Skeletal muscle tissue (tissue), 4 donors: ENCODE results near the gene GRAMD1C. TPM values are rescaled to one million over a fixed set of nuclear protein-coding genes. Genes with fewer than 3 reads are reported as not detected.
"Not testable (repeated sequence)": the region's sequence is repeated elsewhere in the genome, so short reads cannot be mapped to it uniquely, and the experiment has no call there.

Experiments used
- H3K27ac ChIP-seq: one replicate; pipeline ENCODE4 v1.7.0; 2013; ENCODE audit warnings: mild to moderate bottlenecking, low read depth, low read length, inconsistent platforms
- H3K27me3 ChIP-seq, 3 donors: one replicate each; pipeline ENCODE4 v1.7.0; 2013; ENCODE audit warnings: low read length in 3 of 3; ENCODE audit not compliant: control insufficient read depth in 3 of 3, insufficient read depth in 3 of 3
- H3K36me3 ChIP-seq, 3 donors: one replicate each; pipeline ENCODE4 v1.7.0; 2013; ENCODE audit warnings: low read length in 3 of 3; ENCODE audit not compliant: control insufficient read depth in 3 of 3, insufficient read depth in 3 of 3
- H3K4me1 ChIP-seq, 3 donors: one replicate each; pipeline ENCODE4 v1.7.0; 2013; ENCODE audit warnings: low read length in 3 of 3, mild to moderate bottlenecking in 3 of 3; ENCODE audit not compliant: control insufficient read depth in 3 of 3, insufficient read depth in 3 of 3
- H3K4me3 ChIP-seq, 3 donors: one replicate each; pipeline ENCODE4 v1.7.0; 2013; ENCODE audit warnings: low read length in 3 of 3
- H3K9ac ChIP-seq, 3 donors: one replicate each; pipeline ENCODE4 v1.7.0; 2013; ENCODE audit warnings: low read length in 3 of 3, mild to moderate bottlenecking in 3 of 3, moderate library complexity in 2 of 3, low read depth in 1 of 3
- H3K9me3 ChIP-seq, 3 donors: one replicate each; pipeline ENCODE4 v1.7.0; 2013; ENCODE audit warnings: low read length in 3 of 3; ENCODE audit not compliant: control insufficient read depth in 3 of 3
- total RNA-seq: library from RNA; depleted of rRNA; stranded (reverse); fragments of >200 nt; gene quantifications from one replicate; pipeline ENCODE4 v1.2.3, GENCODE V29; 2014
- donor health status: Osteomylitis.

GRAMD1C gene
- total RNA-seq, 1 donor from 2014 or later, result 1.6 TPM

DNA sequence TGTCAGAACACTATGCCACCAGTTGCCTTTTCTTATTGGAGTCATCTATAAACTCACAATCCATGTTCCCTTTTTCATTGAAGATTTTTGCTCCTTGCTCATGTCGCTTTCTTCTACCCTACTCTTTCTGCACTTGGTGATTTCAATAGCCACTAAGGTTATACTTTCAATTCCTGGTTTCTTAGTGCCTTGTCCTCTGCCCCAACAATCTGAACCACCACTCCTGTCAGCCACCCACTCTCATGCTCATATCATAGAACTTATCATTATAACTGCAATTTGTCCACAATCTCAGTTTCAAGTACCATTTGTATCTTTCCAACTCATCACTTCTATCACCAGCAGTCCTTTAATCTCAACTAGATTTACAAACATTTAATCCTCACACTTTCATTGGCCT lies 10.0 kb upstream of the GRAMD1C start:
- Histone ChIP-seq H3K4me1 (no peaks in the 10 kb centered on the region), H3K9me3 (no peaks in the 10 kb centered on the region), H3K9ac (no peak overlapping the region), H3K27me3 (no peaks in the 10 kb centered on the region), H3K36me3 (no peaks in the 10 kb centered on the region), H3K27ac (no peak overlapping the region), H3K4me3 (no peak overlapping the region)

DNA sequence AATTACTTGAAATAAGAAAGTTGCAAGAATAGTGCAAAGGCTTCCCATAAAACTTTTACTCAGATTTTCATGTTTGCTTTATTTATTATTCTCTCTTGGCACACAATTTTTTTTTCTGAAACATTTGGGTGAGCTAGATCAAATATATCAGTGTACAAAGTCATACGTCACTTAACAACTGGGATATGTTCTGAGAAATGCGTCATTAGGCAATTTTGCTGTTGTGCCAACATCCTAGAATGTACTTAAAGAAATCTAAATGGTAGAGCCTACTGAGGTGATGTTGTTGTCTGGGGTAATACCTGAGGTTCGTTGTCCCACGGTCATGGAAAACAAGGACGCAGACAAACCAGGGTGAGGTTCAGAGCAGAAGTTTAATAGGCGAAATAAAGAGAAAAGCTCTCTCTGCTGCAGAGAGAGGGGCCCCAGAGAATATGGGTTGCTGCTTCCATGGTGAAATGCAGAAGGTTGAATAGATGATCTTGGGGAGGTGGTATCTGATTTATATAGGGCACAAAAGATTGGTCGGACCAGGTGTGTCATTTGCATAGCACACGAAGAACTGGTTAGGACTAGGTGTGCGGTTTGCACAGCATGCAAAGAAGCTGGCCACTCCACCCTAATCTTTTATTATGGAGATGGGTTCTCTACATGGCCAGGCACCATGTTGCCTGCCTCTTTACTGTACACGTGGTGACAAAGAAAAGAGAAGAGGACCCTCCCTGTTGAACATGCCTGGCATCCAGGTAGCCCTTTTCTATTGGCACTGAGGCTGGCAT lies 8.8 kb upstream of the GRAMD1C start:
- Histone ChIP-seq H3K4me3 (no peak overlapping the region), H3K36me3 (no peaks in the 10 kb centered on the region), H3K9me3 (no peaks in the 10 kb centered on the region), H3K27me3 (no peaks in the 10 kb centered on the region), H3K9ac (no peak overlapping the region), H3K27ac (no peak overlapping the region), H3K4me1 (no peaks in the 10 kb centered on the region)

DNA sequence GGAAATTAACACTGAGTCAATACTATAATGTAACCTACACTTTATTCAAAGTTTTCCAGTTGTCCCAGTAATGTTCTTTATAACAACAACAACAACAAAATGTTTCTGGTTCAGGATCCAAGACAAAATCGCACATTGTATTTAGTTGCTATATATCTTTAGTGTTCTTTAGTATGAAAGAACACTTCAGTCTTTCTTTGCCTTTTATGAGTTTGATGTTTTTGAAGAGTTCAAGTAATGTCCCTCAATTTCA lies 7.6 kb upstream of the GRAMD1C start:
- H3K4me3 ChIP-seq, result no peak overlapping the region
- no peaks in the 10 kb centered on the region for H3K9me3 ChIP-seq
- H3K9ac ChIP-seq, result no peak overlapping the region
- H3K36me3 ChIP-seq, result no peaks in the 10 kb centered on the region
- H3K4me1 ChIP-seq, result no peaks in the 10 kb centered on the region
- no peak overlapping the region for H3K27ac ChIP-seq
- H3K27me3 ChIP-seq, result no peaks in the 10 kb centered on the region

DNA sequence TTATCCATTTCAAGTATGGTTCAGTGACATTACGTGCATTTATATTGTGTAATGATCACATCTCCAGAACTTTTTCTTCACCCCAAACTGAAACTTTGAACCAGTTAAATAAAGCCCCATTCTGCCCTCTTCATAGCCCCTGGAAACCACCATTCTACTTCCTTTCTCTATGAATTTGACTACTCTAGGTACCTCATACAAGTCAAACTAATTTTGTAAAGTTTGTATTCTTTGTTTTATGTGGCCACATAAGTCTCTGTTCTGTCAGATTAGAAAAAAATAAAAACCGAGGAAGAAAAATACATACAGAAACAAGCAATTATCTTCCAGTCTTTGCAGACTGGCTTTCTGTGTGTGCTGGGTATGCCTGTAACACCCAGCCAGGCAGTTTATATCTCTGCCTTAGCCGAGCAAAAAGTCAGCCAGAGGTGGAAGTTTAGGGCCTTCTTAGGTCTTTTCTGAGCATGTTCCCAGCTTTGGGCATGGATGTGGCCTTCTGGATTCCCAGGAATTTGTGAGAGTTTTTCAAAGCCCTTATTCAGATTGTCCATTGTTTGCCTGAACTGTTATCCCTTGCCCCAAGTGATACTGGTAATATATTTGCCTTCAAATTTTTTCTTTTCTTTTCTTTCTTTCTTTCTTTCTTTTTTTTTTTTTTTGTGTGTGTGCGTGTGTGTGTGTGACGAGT lies 6.0 kb upstream of the GRAMD1C start:
- H3K9me3 ChIP-seq, result no peaks in the 10 kb centered on the region
- no peaks in the 10 kb centered on the region for H3K36me3 ChIP-seq
- H3K27me3 ChIP-seq, result no peaks in the 10 kb centered on the region
- no peaks in the 10 kb centered on the region for H3K4me1 ChIP-seq
- H3K4me3 ChIP-seq, result no peak overlapping the region
- H3K9ac ChIP-seq, result no peak overlapping the region
- H3K27ac ChIP-seq, result no peak overlapping the region

DNA sequence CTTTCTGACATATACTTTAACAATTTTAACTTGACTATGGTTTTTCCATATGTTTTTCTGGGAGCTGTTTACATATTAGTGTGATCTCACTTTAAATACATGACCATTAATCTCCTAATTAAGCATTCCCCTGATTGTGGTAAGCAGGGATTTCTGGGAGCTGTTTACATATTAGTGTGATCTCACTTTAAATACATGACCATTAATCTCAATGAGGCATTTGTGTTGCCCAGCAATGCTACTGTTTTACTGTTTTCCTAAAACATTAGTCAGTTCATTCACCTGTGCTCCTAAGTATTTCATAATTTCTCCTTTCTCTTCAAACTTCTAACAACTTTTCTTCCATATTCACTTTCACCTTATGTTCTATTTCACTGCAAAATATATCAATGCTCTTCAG lies 3.6 kb upstream of the GRAMD1C start:
- H3K4me1 ChIP-seq, result peaks cover 4 to 6% (median 4%) of the 10 kb centered on the region in 3 donors
- H3K4me3 ChIP-seq, result no peak overlapping the region
- H3K9me3 ChIP-seq, result no peaks in the 10 kb centered on the region
- no peaks in the 10 kb centered on the region for H3K27me3 ChIP-seq
- no peak overlapping the region for H3K9ac ChIP-seq
- no peak overlapping the region for H3K27ac ChIP-seq
- H3K36me3 ChIP-seq, result no peaks in the 10 kb centered on the region

DNA sequence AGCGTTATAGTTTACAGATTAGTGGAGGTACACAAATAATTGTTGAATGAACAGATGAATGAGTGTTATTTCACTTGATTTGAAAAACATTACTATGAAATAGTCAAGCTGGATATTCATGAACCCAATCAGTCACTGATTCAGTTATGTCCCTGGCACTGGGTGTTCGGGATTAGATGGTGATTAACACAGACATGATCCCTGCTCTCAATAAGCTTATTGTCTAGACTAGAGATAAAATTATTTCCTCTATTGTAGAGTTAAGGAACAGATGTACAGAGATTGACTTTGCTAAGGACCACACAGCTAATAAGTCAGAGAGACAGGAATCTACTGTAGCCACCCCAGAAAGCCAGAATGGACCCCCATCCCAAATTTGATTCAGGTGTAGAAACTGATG lies 963 bp downstream of the GRAMD1C start:
- Histone ChIP-seq H3K9me3 (no peaks in the 10 kb centered on the region), H3K9ac (no peak overlapping the region), H3K4me1 (peaks cover 4 to 6% (median 4%) of the 10 kb centered on the region in 3 donors), H3K4me3 (peak overlapping the region in 2 of 3 donors; percentile 66 to 78), H3K36me3 (no peaks in the 10 kb centered on the region), H3K27ac (no peak overlapping the region), H3K27me3 (no peaks in the 10 kb centered on the region)

DNA sequence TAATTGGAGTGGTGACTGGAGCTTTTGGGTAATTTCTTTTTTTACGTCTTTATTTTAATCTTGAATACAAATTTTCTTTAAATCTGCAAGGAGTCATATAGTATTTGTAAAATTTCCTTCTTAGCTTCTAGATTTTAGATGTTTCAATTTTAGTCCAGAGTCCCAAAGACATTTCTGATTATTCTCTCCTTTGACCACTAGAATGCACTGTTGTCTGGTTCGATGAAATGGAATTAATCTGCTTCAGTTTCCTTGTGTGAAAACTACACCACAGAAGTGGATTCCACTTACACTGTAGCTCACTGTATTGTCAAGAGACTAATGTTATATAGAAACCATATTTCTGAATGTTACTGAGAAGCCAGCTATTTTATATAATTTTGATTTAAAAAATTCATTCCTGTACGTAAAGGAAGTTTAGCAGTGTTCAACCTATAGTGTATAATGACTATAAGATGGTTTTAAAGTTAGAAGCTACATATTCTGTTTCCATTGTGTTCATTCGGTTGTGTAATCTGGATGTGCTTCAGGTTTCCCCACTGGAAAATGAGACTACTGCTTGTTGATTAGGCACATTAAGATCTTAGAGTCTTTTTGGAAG lies 6.1 kb downstream of the GRAMD1C start:
- Histone ChIP-seq H3K4me1 (no peaks in the 10 kb centered on the region), H3K9ac (no peak overlapping the region), H3K27ac (no peak overlapping the region), H3K9me3 (no peaks in the 10 kb centered on the region), H3K4me3 (no peak overlapping the region), H3K27me3 (no peaks in the 10 kb centered on the region), H3K36me3 (no peaks in the 10 kb centered on the region)

DNA sequence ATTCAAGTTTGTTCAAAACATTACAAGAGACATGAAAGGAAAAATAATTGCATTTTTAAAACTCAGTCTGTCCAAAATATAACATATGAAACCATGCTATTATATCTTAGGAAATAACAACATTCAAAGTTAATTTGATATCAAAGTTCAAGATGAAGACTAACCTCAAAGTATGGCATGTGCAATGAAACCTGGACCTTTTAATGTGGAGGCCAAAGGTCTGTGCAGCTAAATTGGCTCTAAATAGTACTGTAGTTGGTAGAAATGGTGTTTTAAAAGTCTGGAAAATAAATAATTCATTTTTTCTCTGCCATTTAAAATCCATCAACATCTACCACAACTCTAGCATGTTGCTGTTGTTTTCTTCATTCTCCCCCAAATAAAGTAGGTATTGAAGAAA lies 8.7 kb downstream of the GRAMD1C start:
- Histone ChIP-seq H3K27me3 (no peaks in the 10 kb centered on the region), H3K9ac (no peak overlapping the region), H3K27ac (no peak overlapping the region)

DNA sequence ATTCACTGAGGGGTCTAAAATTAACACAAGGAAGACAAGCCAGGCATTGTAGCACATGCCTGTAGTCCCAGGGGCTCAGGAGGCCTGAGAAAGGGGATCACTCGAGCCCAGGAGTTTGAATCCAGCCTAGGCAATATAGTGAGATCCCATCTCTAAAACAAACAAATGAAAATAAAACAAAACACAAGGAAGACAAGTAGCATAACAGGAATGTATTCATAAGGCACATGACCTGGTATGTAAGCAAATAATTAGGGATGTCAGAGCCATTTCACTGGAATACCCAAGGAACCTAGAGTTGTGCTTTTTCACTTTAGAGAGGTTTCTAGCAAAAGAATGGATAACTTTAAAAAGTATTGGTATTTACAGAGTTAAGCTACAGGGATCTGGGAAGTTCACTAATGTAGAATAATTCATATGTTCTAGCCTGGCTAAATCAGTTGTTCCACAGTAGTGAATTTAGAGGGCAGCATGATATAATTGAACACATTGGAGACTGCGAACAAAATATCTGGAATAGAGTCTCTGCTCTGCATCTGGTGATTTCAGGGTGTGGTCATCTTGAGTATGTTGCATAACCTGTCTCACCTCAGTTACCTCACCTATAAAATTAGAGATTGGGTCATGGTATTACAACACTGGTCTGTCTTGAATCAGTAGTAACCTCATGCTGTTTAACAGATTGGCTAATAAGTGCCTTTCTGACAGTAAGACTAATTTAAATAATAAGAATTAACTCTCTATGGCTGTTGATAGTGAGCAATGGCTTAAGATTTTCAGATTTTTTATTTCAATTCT lies 9.3 kb downstream of the GRAMD1C start:
- Histone ChIP-seq H3K4me3 (no peak overlapping the region), H3K4me1 (no peaks in the 10 kb centered on the region), H3K27ac (no peak overlapping the region), H3K36me3 (no peaks in the 10 kb centered on the region), H3K9me3 (no peaks in the 10 kb centered on the region), H3K9ac (no peak overlapping the region), H3K27me3 (no peaks in the 10 kb centered on the region)

More for the DNA sequence above, 8.7 kb downstream of the GRAMD1C start:
- Histone ChIP-seq H3K4me3 (no peak overlapping the region), H3K4me1 (no peaks in the 10 kb centered on the region), H3K36me3 (no peaks in the 10 kb centered on the region), H3K9me3 (no peaks in the 10 kb centered on the region)

DNA sequence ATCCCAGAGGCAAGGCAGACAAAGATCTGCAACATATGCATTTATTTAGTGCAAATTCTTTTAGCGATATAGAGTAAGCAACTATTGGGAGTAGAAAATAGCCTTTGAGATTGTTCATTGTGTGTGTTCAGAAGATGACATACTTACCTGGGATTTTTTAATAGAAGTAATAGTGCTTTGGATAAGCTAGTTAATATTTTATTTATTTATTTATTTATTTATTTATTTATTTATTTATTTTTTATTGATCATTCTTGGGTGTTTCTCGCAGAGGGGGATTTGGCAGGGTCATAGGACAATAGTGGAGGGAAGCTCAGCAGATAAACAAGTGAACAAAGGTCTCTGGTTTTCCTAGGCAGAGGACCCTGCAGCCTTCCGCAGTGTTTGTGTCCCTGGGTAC lies 10.5 kb downstream of the GRAMD1C start:
- H3K4me1 ChIP-seq, H3K27ac ChIP-seq, H3K9me3 ChIP-seq, H3K36me3 ChIP-seq, H3K9ac ChIP-seq, H3K4me3 ChIP-seq, H3K27me3 ChIP-seq: not testable (repeated sequence)
